HepG2 (cell line): ENCODE measurements around the gene SLC8A2. TPM values are rescaled to one million over a fixed set of nuclear protein-coding genes. Genes with fewer than 3 reads are reported as not detected.

Source experiments
- ARID3A ChIP-seq: IDR thresholded peaks from 2 replicates; pipeline ENCODE4 v1.6.1; 2012; ENCODE audit warnings: low read depth, low read length, improper control_type of control experiment
- ARNT ChIP-seq: fragments of 450-650 bp; IDR thresholded peaks from 2 replicates; pipeline ENCODE4 v1.6.1; 2017
- ATF5 ChIP-seq: sonication (generic); formaldehyde crosslinking; IDR thresholded peaks from 2 replicates; pipeline ENCODE4 v1.4.0; 2020; ENCODE audit warnings: mild to moderate bottlenecking, low read depth, missing genetic modification reagents
- E2F5 ChIP-seq: sonication (generic); formaldehyde crosslinking; conservative IDR thresholded peaks from 2 replicates; pipeline ENCODE4 v1.4.0; 2020; ENCODE audit warnings: missing genetic modification reagents
- ETV6 ChIP-seq: sonication (generic); formaldehyde crosslinking; conservative IDR thresholded peaks from 2 replicates; pipeline ENCODE4 v1.4.0; 2020; ENCODE audit warnings: missing genetic modification reagents
- GMEB2 ChIP-seq: IDR thresholded peaks from 2 replicates; pipeline ENCODE4 v1.6.1; 2016; ENCODE audit warnings: missing biosample characterization, missing genetic modification reagents, low read depth
- KAT2B ChIP-seq: fragments of 150-350 bp; IDR thresholded peaks from 2 replicates; pipeline ENCODE4 v1.6.1; 2014; ENCODE audit warnings: low read depth, low read length, borderline replicate concordance
- KDM5A ChIP-seq: fragments of 200-600 bp; sonication (generic); IDR thresholded peaks from 2 replicates; pipeline ENCODE4 v1.7.0; 2018; ENCODE audit warnings: antibody characterized with exemption, mild to moderate bottlenecking, low read length, borderline replicate concordance
- MYPOP ChIP-seq: sonication (generic); formaldehyde crosslinking; IDR thresholded peaks from 2 replicates; pipeline ENCODE4 v1.8.1; 2023; ENCODE audit warnings: mild to moderate bottlenecking, moderate library complexity, missing genetic modification reagents
- NBN ChIP-seq: fragments of 450-650 bp; conservative IDR thresholded peaks from 2 replicates; pipeline ENCODE4 v1.6.1; 2017
- POGZ ChIP-seq: sonication (generic); formaldehyde crosslinking; IDR thresholded peaks from 2 replicates; pipeline ENCODE4 v1.4.0; 2020; ENCODE audit warnings: mild to moderate bottlenecking, missing genetic modification reagents
- SMYD3 ChIP-seq: sonication (generic); formaldehyde crosslinking; IDR thresholded peaks from 2 replicates; pipeline ENCODE4 v1.8.1; 2023; ENCODE audit warnings: mild to moderate bottlenecking, missing genetic modification reagents
- TOPORS ChIP-seq: sonication (generic); formaldehyde crosslinking; IDR thresholded peaks from 2 replicates; pipeline ENCODE4 v1.8.0; 2023; ENCODE audit warnings: mild to moderate bottlenecking, missing genetic modification reagents
- ZBTB4 ChIP-seq: sonication (generic); formaldehyde crosslinking; IDR thresholded peaks from 2 replicates; pipeline ENCODE4 v1.4.0; 2020; ENCODE audit warnings: missing genetic modification reagents, mild to moderate bottlenecking, borderline replicate concordance
- ZBTB8A ChIP-seq: sonication (generic); formaldehyde crosslinking; IDR thresholded peaks from 2 replicates; pipeline ENCODE4 v1.4.0; 2020; ENCODE audit warnings: mild to moderate bottlenecking, low read depth, missing genetic modification reagents, borderline replicate concordance
- ZNF280B ChIP-seq: sonication (generic); formaldehyde crosslinking; IDR thresholded peaks from 2 replicates; pipeline ENCODE4 v1.5.0; 2020; ENCODE audit warnings: missing genetic modification reagents, mild to moderate bottlenecking, borderline replicate concordance
- ZNF879 ChIP-seq: sonication (generic); formaldehyde crosslinking; IDR thresholded peaks from 2 replicates; pipeline ENCODE4 v1.8.1; 2023; ENCODE audit warnings: missing genetic modification reagents
- polyA plus RNA-seq, 8 experiments: library from polyadenylated mRNA; depleted of rRNA in 3 of 8; stranded (reverse) in 7 of 8; unstranded in 1 of 8; fragments of >200 nt; fragmentation: Illumina TruSeq in 4 of 8; extraction: Trizol in 4 of 8; gene quantifications; 2 replicates each; pipeline versions ENCODE4 v1.2.1 to v1.2.3, GENCODE V29; 2011 to 2016; ENCODE audit warnings: low read depth in 4 of 8, missing spikeins in 1 of 8, mixed read lengths in 1 of 8; ENCODE audit not compliant: insufficient read depth in 1 of 8
- total RNA-seq, 5 experiments: library from RNA; depleted of rRNA; stranded (reverse); fragments of >200 nt; fragmentation: Illumina TruSeq; extraction: Trizol; gene quantifications; 2 replicates each; pipeline ENCODE4 v1.2.3, GENCODE V29; 2016; ENCODE audit warnings: low read depth in 1 of 5

The SLC8A2 gene
- total and polyA plus RNA-seq, 2 of the 13 experiments (the other 11 are each of a cell fraction or from before 2014, with no cell fraction given) = 0.02 TPM; not detected in 1

- no peak for TF ChIP-seq ZNF879 (CRISPR knock-in tag)
- TF ChIP-seq ZBTB4 = no peak
- no peak for TF ChIP-seq NBN
- no peak for TF ChIP-seq TOPORS (CRISPR knock-in tag)
- peak; percentile 83 for TF ChIP-seq POGZ (CRISPR knock-in tag)
- peak; percentile 88; the same call in 1 of the 2 replicates for TF ChIP-seq KDM5A
- no peak; the same call in none of the 2 replicates for TF ChIP-seq ZNF280B (CRISPR knock-in tag)
- TF ChIP-seq ARID3A = no peak
- no peak for TF ChIP-seq ARNT
- TF ChIP-seq SMYD3 = no peak
- peak; percentile 62; the same call in 1 of the 2 replicates for TF ChIP-seq MYPOP (CRISPR knock-in tag)
- TF ChIP-seq ATF5 = no peak
- no peak for TF ChIP-seq KAT2B
- TF ChIP-seq ZBTB8A = no peak
- peak; percentile 43; the same call in 1 of the 2 replicates for TF ChIP-seq GMEB2 (CRISPR knock-in tag)
- no peak for TF ChIP-seq E2F5 (CRISPR knock-in tag)
- TF ChIP-seq ETV6 (CRISPR knock-in tag) = no peak
Observed at GRCh38 chr19:47483800-47484690, 12.4 kb upstream of the SLC8A2 start, which contains the start of gene KPTN (continued).
